GM23338 (cell line): ENCODE data around the gene C1orf21. TPM values are rescaled to one million over a fixed set of nuclear protein-coding genes. Genes with fewer than 3 reads are reported as not detected.

Source experiments
- ATAC-seq: fragments of 200-7000 bp; cut with Tn5 transposase; 3 replicates; pipeline ENCODE4 v1.9.1; 2020
- DNase-seq: peaks from one replicate; pipeline ENCODE4 v3.0.0-alpha.2; 2015; ENCODE audit warnings: low spot score
- H2AFZ ChIP-seq: fragments of 200-600 bp; sonication (generic); 2 replicates; pipeline ENCODE4 v1.8.0; 2016; ENCODE audit warnings: antibody characterized with exemption, mild to moderate bottlenecking, moderate library complexity
- H3F3A ChIP-seq: fragments of 200-600 bp; sonication (generic); replicated peaks from 2 replicates; pipeline ENCODE4 v1.8.0; 2017; ENCODE audit warnings: antibody characterized with exemption, mixed run types, low read depth
- H3K27ac ChIP-seq: fragments of 200-600 bp; sonication (generic); 2 replicates; pipeline ENCODE4 v1.6.1; 2016; ENCODE audit warnings: low read depth
- H3K27me3 ChIP-seq: fragments of 200-600 bp; sonication (generic); 2 replicates; pipeline ENCODE4 v1.8.0; 2016; ENCODE audit warnings: mild to moderate bottlenecking, mixed run types, moderate library complexity; ENCODE audit not compliant: insufficient read depth
- H3K36me3 ChIP-seq: fragments of 200-600 bp; sonication (generic); 2 replicates; pipeline ENCODE4 v1.8.0; 2016; ENCODE audit warnings: mild to moderate bottlenecking; ENCODE audit not compliant: insufficient read depth
- H3K4me1 ChIP-seq: fragments of 200-600 bp; sonication (generic); 2 replicates; pipeline ENCODE4 v1.8.0; 2016; ENCODE audit warnings: mild to moderate bottlenecking, moderate library complexity; ENCODE audit not compliant: insufficient read depth
- H3K4me2 ChIP-seq: fragments of 200-600 bp; sonication (generic); 2 replicates; pipeline ENCODE4 v1.7.1; 2017; ENCODE audit warnings: mixed run types
- H3K4me3 ChIP-seq: fragments of 200-600 bp; sonication (generic); 2 replicates; pipeline ENCODE4 v1.6.1; 2016; ENCODE audit warnings: mixed run types
- H3K79me2 ChIP-seq: fragments of 200-600 bp; sonication (generic); replicated peaks from 2 replicates; pipeline ENCODE4 v1.8.0; 2017; ENCODE audit warnings: mild to moderate bottlenecking; ENCODE audit not compliant: insufficient read depth
- H3K9me2 ChIP-seq: fragments of 200-600 bp; sonication (generic); 2 replicates; pipeline ENCODE4 v1.8.0; 2017; ENCODE audit not compliant: insufficient read depth
- H4K20me1 ChIP-seq: fragments of 200-600 bp; sonication (generic); replicated peaks from 2 replicates; pipeline ENCODE4 v1.8.0; 2017; ENCODE audit warnings: mild to moderate bottlenecking; ENCODE audit not compliant: insufficient read depth
- H3K27ac Mint-ChIP-seq: 2 replicates; pipeline ENCODE4 v1.8.0; 2020; ENCODE audit warnings: inconsistent platforms, mild to moderate bottlenecking, moderate library complexity, mixed read lengths
- H3K27me3 Mint-ChIP-seq: 3 replicates; pipeline ENCODE4 v1.8.0; 2022; ENCODE audit warnings: low read depth, mild to moderate bottlenecking, moderate library complexity, mixed read lengths, inconsistent platforms; ENCODE audit not compliant: insufficient read depth, poor library complexity
- H3K36me3 Mint-ChIP-seq: 3 replicates; pipeline ENCODE4 v1.8.0; 2021; ENCODE audit warnings: low read depth, mild to moderate bottlenecking, inconsistent platforms, moderate library complexity, mixed read lengths
- H3K4me1 Mint-ChIP-seq: 3 replicates; pipeline ENCODE4 v1.8.0; 2020; ENCODE audit warnings: mild to moderate bottlenecking, inconsistent platforms, mixed read lengths
- H3K4me3 Mint-ChIP-seq: 3 replicates; pipeline ENCODE4 v1.8.0; 2021; ENCODE audit warnings: moderate library complexity, mild to moderate bottlenecking, inconsistent platforms, mixed read lengths
- H3K9me3 Mint-ChIP-seq: 3 replicates; pipeline ENCODE4 v1.8.0; 2020; ENCODE audit warnings: moderate library complexity, mild to moderate bottlenecking, inconsistent platforms, mixed read lengths
- CTCF ChIP-seq, 2 experiments: fragments of 200-600 bp in 1 of 2; sonication (generic) in 1 of 2; conservative IDR thresholded peaks; 2 replicates each; pipeline versions ENCODE4 v1.5.1 to v1.6.1; 2016 to 2017; ENCODE audit warnings: antibody characterized with exemption in 2 of 2, low read depth in 2 of 2, mild to moderate bottlenecking in 2 of 2, moderate library complexity in 1 of 2
- EZH2phosphoT487 ChIP-seq: fragments of 200-600 bp; sonication (generic); IDR thresholded peaks from one replicate; pipeline ENCODE4 v1.8.1; 2018; ENCODE audit warnings: antibody characterized with exemption; ENCODE audit not compliant: unreplicated experiment
- JUNB ChIP-seq: IDR thresholded peaks from one replicate; pipeline ENCODE4 v1.6.1; 2016; ENCODE audit warnings: antibody characterized with exemption; ENCODE audit not compliant: unreplicated experiment
- NANOG ChIP-seq: IDR thresholded peaks from 2 replicates; pipeline ENCODE4 v1.6.1; 2016; ENCODE audit warnings: antibody characterized with exemption, borderline replicate concordance
- STAT1 ChIP-seq: IDR thresholded peaks from one replicate; pipeline ENCODE4 v1.6.1; 2016; ENCODE audit warnings: antibody characterized with exemption; ENCODE audit not compliant: unreplicated experiment
- ZNF114 ChIP-seq: fragments of 250-450 bp; sonication (Bioruptor Pico); IDR thresholded peaks from 2 replicates; pipeline ENCODE4 v1.5.0; 2020; ENCODE audit warnings: mild to moderate bottlenecking, moderate library complexity
- ZNF331 ChIP-seq: fragments of 250-450 bp; sonication (Bioruptor Pico); IDR thresholded peaks from 2 replicates; pipeline ENCODE4 v1.5.0; 2020; ENCODE audit warnings: low read depth, mild to moderate bottlenecking, moderate library complexity
- polyA plus RNA-seq: library from polyadenylated mRNA; unstranded; fragments of >200 nt; fragmentation: Nextera tagmentation; extraction: Ambion mirVana; gene quantifications from 2 replicates; pipeline ENCODE4 v1.2.1, GENCODE V29; 2016
- total RNA-seq: library from RNA; depleted of rRNA; stranded (reverse); fragments of >200 nt; shearing (Covaris generic); gene quantifications from 2 replicates; pipeline ENCODE4 v1.2.3, GENCODE V29; 2014
- TF ChIP-seq, protein P1 (sequence below): IDR thresholded peaks from one replicate; pipeline ENCODE4 v1.6.1; 2018; ENCODE audit warnings: antibody characterized with exemption; ENCODE audit not compliant: unreplicated experiment
- TF ChIP-seq, protein P2 (sequence below): IDR thresholded peaks from 2 replicates; pipeline ENCODE4 v1.6.1; 2016; ENCODE audit warnings: antibody characterized with exemption

The C1orf21 gene
- total and polyA plus RNA-seq, 2 experiments from 2014 or later = 28.0 to 40.4 TPM

DNA sequence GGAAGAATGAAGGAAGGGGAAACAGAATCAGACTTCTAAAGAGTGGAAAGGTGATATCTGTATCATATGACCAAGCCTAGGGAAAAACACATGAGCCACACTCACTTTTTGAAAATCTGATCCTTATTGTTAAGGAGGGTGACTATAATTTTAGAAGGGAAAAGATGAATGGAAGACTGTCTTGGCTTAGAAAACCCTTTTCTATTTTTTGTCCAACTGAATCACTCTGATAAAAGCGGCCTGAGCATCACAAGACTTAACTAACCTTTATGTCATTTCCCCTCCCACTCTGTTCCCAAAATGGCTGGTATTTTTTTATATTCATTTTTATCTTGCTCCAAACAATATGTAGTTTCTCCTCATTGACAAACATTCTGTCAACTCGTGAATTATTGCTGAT lies 169.8 kb downstream of the C1orf21 start:
- DNase-seq (no peak), ATAC-seq (no peak)
- H3K4me1 Mint-ChIP-seq = peaks cover 6% of the 10 kb centered on the region; the same call in 2 of the 3 replicates
- TF ChIP-seq NANOG = no peak
- H3K9me3 Mint-ChIP-seq = no peaks in the 10 kb centered on the region
- Histone ChIP-seq H3K79me2 (no peaks in the 10 kb centered on the region), H3K4me1 (peaks cover 5% of the 10 kb centered on the region), H3K4me3 (no peak overlapping the region), H3K4me2 (no peak overlapping the region), H4K20me1 (peaks cover 8% of the 10 kb centered on the region), H3K27ac (no peak overlapping the region), H3F3A (no peaks in the 10 kb centered on the region), H3K9me2 (no peaks in the 10 kb centered on the region), H3K27me3 (no peaks in the 10 kb centered on the region), H2AFZ (no peak overlapping the region), H3K36me3 (no peaks in the 10 kb centered on the region)
- H3K4me3 Mint-ChIP-seq = no peak overlapping the region
- H3K27ac Mint-ChIP-seq = no peak overlapping the region
- peaks cover 6% of the 10 kb centered on the region for H3K27me3 Mint-ChIP-seq
- no peaks in the 10 kb centered on the region for H3K36me3 Mint-ChIP-seq

GRCh38 chr1:184557423-184558347 lies 170.9 kb downstream of the C1orf21 start:
- H3K4me3 Mint-ChIP-seq = no peak overlapping the region
- H3K27ac Mint-ChIP-seq = no peak overlapping the region
- Histone ChIP-seq H3K36me3 (no peaks in the 10 kb centered on the region), H3K79me2 (no peaks in the 10 kb centered on the region), H3F3A (no peaks in the 10 kb centered on the region), H2AFZ (no peak overlapping the region), H3K27ac (no peak overlapping the region), H3K4me2 (no peak overlapping the region), H3K9me2 (no peaks in the 10 kb centered on the region), H3K4me1 (no peaks in the 10 kb centered on the region), H4K20me1 (peaks cover 8% of the 10 kb centered on the region), H3K27me3 (no peaks in the 10 kb centered on the region), H3K4me3 (no peak overlapping the region)
- no peaks in the 10 kb centered on the region for H3K36me3 Mint-ChIP-seq
- TF ChIP-seq, protein P1, sequence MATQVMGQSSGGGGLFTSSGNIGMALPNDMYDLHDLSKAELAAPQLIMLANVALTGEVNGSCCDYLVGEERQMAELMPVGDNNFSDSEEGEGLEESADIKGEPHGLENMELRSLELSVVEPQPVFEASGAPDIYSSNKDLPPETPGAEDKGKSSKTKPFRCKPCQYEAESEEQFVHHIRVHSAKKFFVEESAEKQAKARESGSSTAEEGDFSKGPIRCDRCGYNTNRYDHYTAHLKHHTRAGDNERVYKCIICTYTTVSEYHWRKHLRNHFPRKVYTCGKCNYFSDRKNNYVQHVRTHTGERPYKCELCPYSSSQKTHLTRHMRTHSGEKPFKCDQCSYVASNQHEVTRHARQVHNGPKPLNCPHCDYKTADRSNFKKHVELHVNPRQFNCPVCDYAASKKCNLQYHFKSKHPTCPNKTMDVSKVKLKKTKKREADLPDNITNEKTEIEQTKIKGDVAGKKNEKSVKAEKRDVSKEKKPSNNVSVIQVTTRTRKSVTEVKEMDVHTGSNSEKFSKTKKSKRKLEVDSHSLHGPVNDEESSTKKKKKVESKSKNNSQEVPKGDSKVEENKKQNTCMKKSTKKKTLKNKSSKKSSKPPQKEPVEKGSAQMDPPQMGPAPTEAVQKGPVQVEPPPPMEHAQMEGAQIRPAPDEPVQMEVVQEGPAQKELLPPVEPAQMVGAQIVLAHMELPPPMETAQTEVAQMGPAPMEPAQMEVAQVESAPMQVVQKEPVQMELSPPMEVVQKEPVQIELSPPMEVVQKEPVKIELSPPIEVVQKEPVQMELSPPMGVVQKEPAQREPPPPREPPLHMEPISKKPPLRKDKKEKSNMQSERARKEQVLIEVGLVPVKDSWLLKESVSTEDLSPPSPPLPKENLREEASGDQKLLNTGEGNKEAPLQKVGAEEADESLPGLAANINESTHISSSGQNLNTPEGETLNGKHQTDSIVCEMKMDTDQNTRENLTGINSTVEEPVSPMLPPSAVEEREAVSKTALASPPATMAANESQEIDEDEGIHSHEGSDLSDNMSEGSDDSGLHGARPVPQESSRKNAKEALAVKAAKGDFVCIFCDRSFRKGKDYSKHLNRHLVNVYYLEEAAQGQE = no peak
- TF ChIP-seq JUNB (no peak), CTCF (conservative IDR thresholded peaks at IDR 0.05; ENCODE audit: low read depth in 2 of 2) (no peak), EZH2phosphoT487 (no peak), NANOG (no peak), ZNF114 (CRISPR knock-in tag) (no peak), ZNF331 (CRISPR knock-in tag) (no peak), STAT1 (no peak)
- TF ChIP-seq, protein P2, sequence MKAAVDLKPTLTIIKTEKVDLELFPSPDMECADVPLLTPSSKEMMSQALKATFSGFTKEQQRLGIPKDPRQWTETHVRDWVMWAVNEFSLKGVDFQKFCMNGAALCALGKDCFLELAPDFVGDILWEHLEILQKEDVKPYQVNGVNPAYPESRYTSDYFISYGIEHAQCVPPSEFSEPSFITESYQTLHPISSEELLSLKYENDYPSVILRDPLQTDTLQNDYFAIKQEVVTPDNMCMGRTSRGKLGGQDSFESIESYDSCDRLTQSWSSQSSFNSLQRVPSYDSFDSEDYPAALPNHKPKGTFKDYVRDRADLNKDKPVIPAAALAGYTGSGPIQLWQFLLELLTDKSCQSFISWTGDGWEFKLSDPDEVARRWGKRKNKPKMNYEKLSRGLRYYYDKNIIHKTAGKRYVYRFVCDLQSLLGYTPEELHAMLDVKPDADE = no peak
- H3K4me1 Mint-ChIP-seq = no peaks in the 10 kb centered on the region; the same call in 1 of the 3 replicates
- H3K9me3 Mint-ChIP-seq = no peaks in the 10 kb centered on the region
- ATAC-seq (no peak), DNase-seq (no peak)
- peaks cover 6% of the 10 kb centered on the region for H3K27me3 Mint-ChIP-seq
